GM19324 (cell line): Measurements from ENCODE around the gene KCNE4.

Experiments used
- ATAC-seq: cut with Tn5 transposase; IDR thresholded peaks from one replicate; pipeline ENCODE4 v1.9.1; 2021; ENCODE audit warnings: mild to moderate bottlenecking, moderate library complexity; ENCODE audit not compliant: unreplicated experiment, low FRiP score

The KCNE4 gene

GRCh38 chr2:223039618-223040017 lies 12.4 kb upstream of the KCNE4 start:
- ATAC-seq = no peak

GRCh38 chr2:223040527-223040926 lies 11.5 kb upstream of the KCNE4 start:
- ATAC-seq = no peak

DNA sequence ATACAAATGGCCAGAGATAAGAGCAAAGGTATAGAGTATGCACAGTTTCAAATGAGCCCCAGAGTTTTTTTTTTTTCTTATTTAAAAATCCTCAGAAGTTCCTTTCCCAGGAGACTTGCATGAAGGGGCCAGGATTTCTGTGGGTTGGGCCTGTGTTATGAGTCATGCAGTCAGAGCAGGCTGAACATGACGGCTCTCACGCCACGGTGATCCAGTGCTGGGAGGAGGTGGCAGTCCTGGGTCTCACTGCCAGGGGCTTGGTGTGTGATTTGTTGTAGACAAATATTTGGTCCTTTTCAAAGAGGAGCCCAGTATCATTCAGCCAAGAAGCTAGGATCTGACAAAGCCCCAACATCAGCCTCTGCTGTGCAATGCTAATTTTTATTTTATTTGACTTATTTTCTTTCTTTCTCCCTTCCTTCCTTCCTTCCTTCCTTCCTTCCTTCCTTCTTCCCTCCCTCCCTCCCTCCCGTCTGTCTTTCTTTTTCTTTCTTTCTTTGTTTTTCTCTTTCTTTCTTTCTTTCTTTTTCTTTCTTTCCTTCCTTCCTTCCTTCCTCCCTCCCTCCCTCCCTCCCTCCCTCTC lies 10.4 kb upstream of the KCNE4 start:
- no peak for ATAC-seq

DNA sequence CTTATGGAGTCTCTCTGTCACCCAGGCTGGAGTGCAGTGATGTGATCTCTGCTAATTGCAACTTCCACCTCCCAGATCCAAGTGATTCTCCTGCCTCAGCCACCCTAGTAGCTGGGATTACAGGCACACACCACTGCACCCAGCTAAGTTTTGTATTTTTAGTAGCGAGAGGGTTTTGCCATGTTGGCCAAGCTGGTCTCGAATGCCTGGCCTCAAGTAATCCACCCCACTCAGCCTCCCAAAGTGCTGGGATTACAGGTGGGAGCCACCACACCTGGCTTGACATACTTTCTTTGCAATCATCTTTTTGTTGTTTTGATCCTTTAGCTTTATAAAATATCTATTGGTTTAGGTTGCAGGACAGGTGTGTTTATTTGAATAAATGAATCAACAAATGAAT lies 9.7 kb upstream of the KCNE4 start:
- no peak for ATAC-seq

DNA sequence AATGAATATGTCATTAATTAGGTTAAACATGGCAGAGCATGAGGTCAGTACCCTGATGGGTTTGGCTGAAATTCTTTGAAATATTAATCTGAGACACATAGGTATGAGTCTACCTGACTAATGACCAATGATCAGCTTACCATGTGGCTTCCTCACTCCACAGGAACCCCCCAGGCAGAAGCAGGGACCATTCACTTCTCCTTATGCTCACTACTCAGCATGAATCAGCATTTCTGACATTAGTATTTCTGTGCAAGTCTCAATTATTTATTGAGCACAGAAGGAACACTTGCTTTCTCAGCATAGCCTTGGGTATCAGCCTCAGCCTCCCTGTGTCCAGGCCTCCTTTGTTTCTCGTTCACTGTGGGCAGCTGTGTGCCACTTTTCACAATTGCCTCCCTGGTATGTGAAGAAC lies 9.3 kb upstream of the KCNE4 start:
- no peak for ATAC-seq

- ATAC-seq = no peak
Observed at GRCh38 chr2:223043164-223043941, 8.6 kb upstream of the KCNE4 start.

DNA sequence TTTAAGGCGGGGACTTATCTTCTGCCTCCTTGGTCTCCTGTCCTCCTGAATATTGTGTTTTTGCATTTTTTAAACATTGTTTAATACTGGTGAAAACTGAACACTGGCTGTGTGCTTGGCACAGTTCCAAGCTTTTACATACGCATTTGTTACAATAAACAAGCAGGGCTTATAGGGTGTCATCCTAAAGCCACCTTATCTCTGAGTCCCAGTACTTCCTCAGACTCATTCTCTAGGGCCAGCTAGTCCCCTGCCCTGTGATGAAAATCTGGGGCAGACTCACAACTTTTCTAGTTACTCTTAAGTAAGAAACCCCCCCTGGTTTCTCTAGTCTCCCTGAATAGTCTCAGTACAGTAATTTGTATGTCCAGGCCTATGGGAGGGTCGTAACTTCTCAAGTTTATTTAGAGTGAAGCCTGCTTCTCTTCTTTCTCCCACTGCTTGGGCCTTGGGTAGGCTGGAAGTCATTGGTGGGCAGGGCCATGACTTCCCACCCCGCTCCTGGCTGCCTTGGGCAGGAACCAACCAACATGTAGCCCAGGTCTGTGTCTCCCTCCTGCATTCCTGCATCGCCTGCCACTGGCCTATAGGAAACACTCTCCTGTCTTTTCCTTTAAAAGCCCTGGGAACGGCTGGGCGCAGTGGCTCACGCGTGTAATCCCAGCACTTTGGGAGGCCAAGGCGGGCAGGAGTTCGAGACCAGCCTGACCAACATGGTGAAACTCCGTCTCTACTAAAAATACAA lies 7.7 kb upstream of the KCNE4 start:
- no peak for ATAC-seq

GRCh38 chr2:223044916-223045700 lies 6.9 kb upstream of the KCNE4 start:
- ATAC-seq = no peak

DNA sequence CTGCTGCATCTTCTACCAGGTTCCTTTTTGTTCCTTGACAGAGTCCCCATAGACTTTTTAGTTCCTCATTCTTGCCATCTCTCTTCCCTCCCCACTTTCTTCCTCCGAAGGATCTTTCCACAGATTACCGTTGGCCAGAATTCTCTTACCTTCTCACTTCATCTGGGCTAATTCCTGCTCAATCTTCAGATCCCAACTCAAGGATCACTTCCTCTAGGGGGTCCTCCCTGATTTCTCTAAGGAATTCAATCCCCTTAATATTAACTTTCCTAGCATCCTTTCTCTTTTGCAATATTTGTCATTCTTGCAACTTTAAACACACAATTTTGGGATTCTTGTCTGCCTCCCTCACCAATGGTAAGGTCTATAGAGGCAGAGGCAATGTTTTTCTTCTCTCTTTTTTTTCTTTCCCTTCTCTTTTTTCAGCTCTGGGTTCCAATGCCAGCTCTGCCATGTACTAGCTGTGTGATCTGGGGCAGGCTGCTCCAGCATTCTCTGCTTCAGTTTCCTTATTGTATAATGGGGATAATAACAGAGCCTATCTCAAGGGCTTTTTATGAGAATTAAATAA lies 5.4 kb upstream of the KCNE4 start:
- ATAC-seq = no peak

DNA sequence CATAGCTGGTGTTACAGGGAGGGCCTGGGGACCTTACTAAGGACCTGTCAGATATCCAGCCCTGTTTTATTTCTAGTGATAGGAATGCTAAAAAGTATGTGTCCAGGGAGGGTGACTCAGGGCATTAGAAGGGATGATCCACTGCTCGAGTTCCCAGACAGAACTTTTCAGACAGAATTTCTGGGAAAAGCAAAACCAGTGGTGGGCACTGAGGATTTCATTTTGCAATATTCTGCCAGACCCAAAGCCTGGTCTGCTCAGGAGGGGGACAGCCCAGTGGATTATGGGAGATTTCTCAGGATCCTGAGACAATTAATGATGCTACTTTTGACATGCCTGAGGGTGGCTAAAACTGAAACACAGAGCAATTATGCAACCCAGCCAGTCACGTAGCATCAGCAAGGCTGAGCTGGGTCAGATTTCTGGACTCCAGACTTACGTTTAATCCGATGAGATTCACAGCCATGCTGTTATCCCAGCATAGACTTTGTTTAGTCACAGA lies 4.7 kb upstream of the KCNE4 start:
- no peak for ATAC-seq

DNA sequence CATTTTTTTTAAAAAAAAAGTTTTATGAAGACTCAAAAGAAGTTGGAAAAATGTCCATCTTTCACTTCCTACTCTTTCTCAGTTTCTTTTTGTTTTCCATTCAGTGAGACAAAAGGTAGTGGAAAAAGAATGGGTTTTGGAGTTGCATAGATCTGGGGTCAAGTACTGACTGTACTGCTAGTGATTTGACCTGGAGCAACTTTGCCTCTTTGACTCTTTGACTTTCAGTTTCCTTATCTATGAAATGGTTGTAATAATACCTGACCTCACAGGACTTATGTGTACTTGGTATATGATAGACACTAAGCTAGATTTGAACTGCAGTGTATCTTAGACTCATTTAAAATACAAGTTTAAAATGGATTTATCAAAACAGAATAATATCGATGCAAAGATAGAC lies 3.5 kb upstream of the KCNE4 start:
- ATAC-seq = no peak

DNA sequence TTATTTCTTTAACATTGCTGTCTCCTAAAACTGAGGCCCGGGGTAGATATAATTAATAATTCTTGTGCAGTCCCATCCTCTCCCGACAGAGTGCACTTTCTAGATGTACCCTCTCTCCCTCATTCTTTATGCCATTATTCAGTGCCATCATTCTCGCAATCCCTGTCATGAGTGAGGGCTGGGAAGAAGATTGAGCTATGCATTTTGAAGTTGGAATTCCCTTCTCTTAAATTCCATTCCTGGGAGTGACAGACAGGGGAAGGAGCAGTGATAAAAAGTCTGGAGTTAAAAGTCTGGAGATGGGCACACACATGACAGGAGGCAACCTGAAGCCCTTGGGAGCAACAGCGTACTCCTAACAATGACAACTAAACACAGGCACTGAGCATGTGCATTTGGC lies 2.6 kb upstream of the KCNE4 start:
- no peak for ATAC-seq

DNA sequence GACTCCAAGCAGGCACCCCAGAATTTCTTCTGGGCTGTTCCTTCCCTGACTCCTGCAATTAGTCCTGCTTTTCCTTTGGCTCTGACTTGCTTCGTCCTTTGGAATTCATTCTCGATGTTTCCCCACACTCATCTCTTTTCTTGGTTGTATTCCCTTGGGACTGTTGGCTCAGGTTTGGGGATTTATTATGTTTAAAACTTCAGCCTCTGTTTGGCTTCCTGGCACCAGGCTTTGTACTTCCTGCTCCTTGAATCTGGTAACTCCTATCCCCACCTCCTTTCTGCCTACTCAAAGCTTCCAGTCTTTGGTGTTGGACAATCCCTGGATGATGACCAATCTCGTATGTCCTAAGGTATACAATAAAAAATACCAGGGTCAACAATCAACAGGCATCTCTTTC lies 1.8 kb upstream of the KCNE4 start:
- no peak for ATAC-seq

- no peak for ATAC-seq
Observed at GRCh38 chr2:223050900-223051504, 988 bp upstream of the KCNE4 start.

- ATAC-seq = no peak
Observed at GRCh38 chr2:223052548-223053483, 826 bp downstream of the KCNE4 start.

DNA sequence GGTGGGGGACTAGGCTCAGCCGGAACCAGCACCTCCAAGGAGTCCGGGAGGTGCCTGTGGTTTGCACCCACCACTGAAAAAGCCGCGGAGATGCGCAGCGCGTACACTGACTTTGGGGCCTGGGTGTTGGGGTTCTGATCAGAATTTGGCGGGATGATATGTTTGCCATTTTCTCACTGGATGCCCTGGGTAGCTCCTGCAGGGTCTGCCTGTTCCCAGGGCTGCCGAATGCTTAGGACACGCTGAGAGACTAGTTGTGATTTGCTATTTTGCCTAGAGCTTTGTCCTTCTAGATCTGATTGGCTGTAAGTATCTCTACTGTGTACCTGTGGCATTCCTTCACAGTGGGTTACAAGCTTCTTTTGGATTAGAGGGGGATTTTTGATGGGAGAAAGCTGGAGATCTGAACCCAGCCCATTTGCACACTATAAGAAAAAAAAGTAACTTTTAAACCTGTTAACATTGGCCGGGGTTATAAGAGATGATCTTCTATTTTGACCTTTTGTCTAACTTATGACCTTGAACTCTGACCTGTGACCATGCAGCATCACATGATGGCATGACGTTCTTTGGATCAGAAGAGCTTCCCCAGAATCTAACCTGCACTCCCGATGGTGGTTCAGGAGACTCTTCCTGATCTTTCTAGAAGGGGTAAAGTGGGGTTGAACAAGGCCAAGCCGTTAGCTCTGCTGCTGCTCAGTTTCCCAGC lies 1.6 kb downstream of the KCNE4 start:
- ATAC-seq = no peak

DNA sequence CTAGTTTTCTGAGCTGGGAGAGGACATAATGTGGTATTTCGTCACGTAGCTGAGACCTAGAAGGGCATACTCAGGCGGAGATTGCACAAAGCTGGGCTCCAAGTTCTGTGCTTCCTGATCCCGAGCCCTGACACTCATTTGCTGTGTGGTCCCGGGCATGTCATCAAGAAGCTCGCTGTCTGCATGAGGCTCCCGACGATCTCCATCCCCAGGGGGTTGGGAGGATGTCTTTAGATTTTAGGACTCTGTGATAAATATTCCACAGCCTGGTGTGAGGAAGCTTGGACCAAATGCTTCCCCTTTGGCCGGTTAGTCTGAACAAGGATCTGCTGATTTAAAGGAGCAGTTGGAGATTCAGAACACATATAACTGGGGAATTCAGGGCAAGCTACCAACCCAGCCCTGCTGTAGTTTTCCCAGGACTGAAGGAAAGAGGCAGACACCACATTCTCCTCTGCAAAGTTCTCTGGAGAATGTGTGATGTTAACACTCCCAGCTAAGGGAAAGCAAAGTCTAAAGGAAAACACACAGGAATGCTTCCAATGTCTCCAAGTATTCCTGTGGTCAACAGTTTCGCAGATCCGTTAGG lies 2.3 kb downstream of the KCNE4 start:
- ATAC-seq = no peak

DNA sequence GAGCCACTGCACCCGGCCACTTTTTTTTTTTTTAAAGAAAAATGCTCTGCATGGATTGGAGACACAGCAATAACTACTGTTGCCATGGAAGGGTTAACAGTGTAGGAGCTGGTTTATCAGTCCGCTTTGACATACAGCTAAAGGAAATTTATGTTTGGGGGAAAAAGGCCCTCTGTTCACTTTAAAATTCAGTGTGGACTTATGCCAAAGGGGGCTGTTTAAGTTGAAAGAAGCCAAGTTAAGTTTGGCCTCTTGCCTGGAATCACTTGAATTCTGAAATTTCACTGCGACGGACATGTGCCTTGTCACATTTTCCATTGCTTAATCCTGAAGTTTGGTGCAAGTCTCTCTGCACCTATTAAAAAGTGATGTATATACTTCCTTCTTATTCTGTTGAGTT lies 3.1 kb downstream of the KCNE4 start:
- ATAC-seq = no peak
